HG03045 (cell line): ENCODE data around the gene CAMK2B.

Experiments
- ATAC-seq: cut with Tn5 transposase; IDR thresholded peaks from one replicate; pipeline ENCODE4 v1.9.1; 2021; ENCODE audit warnings: mild to moderate bottlenecking, moderate library complexity; ENCODE audit not compliant: unreplicated experiment

CAMK2B gene

GRCh38 chr7:44258865-44259546 lies 66.4 kb downstream of the CAMK2B start:
- ATAC-seq: no peak

GRCh38 chr7:44258423-44258760 lies 67.0 kb downstream of the CAMK2B start:
- ATAC-seq: no peak

GRCh38 chr7:44257618-44258422 lies 67.6 kb downstream of the CAMK2B start:
- ATAC-seq: peak; percentile 88

GRCh38 chr7:44257213-44257612 lies 68.2 kb downstream of the CAMK2B start:
- no peak for ATAC-seq

- ATAC-seq: no peak
These were observed 68.9 kb downstream of the CAMK2B start for GRCh38 chr7:44256459-44256858.

- ATAC-seq: no peak
These were observed 73.5 kb downstream of the CAMK2B start for GRCh38 chr7:44251881-44252280.

- no peak for ATAC-seq
These were observed 74.1 kb downstream of the CAMK2B start for GRCh38 chr7:44251269-44251668.

- ATAC-seq: no peak
These were observed 75.7 kb downstream of the CAMK2B start for GRCh38 chr7:44249639-44250234.

- ATAC-seq: no peak
These were observed 77.3 kb downstream of the CAMK2B start for GRCh38 chr7:44247868-44248651.

- no peak for ATAC-seq
These were observed 78.8 kb downstream of the CAMK2B start for GRCh38 chr7:44246396-44247113.

GRCh38 chr7:44244282-44244681 lies 81.1 kb downstream of the CAMK2B start:
- no peak for ATAC-seq

GRCh38 chr7:44242091-44242490 lies 83.3 kb downstream of the CAMK2B start:
- no peak for ATAC-seq

- no peak for ATAC-seq
These were observed 84.3 kb downstream of the CAMK2B start for GRCh38 chr7:44240983-44241510.

GRCh38 chr7:44240376-44240775 lies 85.0 kb downstream of the CAMK2B start:
- ATAC-seq: no peak

GRCh38 chr7:44239361-44239760 lies 86.0 kb downstream of the CAMK2B start:
- no peak for ATAC-seq

GRCh38 chr7:44238116-44238695 lies 87.2 kb downstream of the CAMK2B start:
- no peak for ATAC-seq

- no peak for ATAC-seq
These were observed 87.7 kb downstream of the CAMK2B start for GRCh38 chr7:44237696-44238095.

- ATAC-seq: no peak
These were observed 89.1 kb downstream of the CAMK2B start for GRCh38 chr7:44236333-44236728.

GRCh38 chr7:44235582-44236332 lies 89.6 kb downstream of the CAMK2B start:
- ATAC-seq: no peak
